ENCODE measurements around the gene DGKQ.
"Not testable (repeated sequence)": the region's sequence is repeated elsewhere in the genome, so short reads cannot be mapped to it uniquely, and the experiment has no call there.

The DGKQ gene

DNA sequence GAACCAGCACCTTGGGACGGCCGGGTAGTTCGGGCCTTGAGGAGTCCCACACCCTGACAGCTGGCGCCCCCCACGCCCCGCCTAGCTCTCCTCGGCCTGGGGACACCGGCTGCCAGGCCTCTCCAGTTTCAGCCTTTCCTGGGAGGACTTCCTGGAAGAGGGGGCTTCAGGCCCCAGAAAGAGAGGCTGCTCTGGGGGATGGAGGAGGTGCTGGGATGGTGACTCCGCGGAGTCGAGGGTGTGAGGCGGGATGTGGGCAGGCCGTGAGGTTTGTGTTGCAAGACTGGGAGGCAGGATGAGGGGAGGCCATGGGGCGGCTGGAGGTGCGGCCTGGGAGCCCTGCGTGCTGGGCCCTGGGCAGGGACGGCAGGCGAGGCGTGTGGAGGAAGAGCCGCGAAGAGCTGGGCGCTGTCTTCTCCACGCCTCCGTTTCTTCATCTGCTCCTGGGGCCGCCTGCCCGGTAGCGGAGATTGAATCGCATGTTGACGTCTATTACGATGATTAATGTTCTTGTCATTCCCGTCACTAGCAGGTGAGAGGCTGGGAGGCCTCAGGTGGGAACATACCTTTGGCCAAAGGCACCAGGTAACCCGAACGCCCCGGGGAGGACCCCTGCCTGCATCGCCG, 37.1 kb upstream of the DGKQ start:
- DNase-seq = no peak

DNA sequence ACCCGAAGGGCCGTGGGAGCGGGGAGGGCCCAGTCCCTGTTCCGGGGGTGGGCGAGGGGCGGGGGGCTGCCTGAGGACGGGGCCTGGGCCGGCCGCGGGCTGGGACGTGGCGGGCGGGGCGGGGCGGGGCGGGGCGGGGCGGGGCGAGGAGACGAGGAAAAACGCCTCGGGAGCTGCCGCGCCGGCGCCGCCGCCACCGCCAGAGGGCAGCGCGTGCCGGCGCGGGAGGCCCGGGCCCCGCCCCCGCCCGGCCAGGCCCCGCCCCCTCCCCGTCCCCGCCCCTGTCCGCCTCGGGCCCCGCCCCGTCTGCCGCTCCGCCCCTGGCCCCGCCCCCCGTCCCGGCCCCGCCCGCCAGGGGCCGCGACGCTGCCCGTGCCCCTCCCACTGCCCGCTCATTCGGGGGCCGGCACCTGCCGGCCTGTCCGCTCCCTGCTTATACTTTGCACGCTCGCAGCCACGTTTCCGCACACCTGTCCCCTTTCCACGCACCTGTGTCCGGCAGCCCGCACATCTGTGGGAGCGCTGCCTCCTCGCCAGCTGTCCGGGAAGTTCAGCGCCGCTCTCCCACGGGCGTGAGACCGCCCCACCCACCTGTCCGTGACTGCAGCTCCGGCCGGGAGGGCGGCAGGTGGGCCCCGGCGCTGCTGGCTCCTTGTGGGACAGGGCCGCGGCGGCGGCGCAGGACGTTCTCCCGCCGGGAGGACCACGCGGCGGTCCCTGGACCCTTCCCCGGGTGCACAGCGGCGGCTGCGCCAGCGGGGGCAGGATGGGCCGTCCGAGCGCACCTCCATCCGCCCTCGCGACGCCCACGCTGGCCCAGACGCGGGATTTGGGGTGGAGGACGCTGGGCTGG, 36.4 kb upstream of the DGKQ start:
- no peak for DNase-seq

DNA sequence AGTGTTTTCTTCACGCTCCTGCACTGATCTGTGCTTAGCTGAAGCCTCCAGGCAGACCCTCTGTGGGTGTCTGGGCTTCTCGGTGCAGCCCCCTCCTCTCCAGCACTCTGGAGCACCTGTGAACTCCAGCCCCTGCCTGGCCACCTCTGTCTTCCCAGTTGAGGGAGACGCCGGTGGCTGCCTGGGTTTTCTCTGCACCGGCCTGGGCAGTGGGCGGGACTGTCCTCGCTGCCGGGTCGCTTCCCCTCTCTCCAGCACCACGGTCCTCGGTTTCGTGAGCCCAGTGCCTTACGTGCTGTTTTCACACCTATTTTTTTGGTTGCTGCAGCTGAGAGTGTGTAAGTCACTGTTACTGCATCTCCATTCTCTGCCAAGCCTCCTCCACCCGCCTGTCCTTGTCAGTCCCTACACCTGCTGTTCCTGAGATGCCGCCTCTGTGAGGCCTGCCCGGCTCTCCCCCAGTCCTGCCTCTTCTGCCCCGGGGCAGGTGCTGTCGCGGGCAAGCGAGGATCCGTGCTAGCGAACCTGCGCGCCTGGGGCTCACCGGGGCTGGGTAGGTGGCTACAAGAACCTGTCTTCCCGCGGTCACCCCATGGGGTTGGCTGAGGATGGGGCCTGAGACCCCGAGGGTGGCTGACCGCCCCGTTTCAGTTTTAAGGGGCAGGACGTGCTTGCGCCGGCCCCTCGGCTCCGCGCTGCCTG, 35.6 kb upstream of the DGKQ start:
- DNase-seq = no peak

DNA sequence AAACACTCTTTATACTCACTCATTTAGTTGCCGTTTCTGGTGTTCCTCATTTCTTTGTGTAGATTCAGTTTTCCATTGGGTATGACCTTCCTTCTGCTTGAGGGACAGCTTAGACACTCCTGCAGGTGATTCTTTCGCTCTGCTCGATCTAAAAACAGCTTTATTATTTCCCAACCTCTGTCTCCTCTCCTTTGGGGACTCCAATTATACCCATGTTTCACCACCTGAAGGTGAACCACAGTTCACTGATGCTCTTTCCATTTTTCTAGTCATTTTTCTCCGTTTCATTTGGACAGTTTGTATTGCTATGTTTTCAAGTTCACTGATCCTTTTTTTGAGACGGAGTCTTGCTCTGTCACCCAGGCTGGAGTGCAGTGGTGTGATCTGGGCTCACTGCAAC, 33.5 kb upstream of the DGKQ start:
- DNase-seq = no peak

DNA sequence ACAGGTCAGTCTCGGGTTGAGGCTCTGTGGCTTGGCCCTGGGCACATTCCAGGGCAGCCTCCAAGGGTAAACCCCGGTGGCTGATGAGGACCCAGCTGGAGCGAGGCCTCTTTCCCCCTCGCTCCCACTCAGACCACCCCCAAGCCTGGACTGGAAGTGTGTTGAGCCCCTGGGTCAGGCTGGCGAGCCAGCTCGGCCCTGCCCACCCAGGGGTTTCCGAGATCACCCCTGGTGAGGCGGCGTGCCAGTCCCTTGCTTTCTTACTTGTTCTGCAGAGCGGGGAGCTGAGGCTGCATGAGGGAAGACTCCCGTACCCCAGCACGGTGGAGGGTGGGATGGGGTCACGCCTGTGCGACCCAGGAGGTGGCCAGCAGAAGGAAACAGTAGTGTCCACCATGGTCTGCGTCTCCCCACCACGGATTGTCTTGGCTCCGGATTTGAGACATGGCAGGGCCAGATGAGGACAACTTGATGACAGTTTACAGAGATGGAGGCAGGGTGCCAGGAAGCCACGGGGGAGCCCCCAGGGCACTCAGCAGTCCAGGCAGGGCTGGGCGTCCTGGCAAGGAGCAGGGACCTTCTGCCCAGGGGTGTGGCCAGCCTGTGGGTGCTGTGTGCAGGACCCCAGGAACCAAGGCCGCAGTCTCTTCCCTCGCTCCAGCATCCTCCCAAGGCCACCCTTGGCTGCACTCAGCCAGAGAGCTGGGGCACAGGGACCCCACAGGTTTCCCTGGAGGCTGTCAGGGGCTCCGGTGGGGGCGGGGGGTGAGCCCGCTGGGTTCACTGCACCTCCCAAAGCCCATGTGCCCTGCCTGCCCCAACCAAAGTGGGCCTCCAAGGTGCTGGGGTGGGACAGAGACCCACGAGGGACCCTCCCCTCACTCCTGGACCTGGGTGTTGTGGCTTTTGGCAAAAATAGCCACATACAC, 31.5 kb upstream of the DGKQ start:
- no peak for DNase-seq

DNA sequence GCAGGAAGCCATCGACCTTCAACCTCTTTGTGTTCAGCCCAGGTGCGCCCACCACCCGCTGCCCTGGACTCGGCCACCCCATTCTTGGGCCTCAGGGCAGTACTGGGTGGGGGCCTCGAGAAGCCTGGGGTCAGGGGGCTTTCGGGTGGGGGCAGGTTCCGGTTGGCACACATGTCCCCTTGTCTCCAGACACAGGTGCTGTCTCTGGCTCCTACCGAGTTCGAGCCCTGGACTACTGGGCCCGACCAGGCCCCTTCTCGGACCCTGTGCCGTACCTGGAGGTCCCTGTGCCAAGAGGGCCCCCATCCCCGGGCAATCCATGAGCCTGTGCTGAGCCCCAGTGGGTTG, 30.7 kb upstream of the DGKQ start:
- DNase-seq = no peak

DNA sequence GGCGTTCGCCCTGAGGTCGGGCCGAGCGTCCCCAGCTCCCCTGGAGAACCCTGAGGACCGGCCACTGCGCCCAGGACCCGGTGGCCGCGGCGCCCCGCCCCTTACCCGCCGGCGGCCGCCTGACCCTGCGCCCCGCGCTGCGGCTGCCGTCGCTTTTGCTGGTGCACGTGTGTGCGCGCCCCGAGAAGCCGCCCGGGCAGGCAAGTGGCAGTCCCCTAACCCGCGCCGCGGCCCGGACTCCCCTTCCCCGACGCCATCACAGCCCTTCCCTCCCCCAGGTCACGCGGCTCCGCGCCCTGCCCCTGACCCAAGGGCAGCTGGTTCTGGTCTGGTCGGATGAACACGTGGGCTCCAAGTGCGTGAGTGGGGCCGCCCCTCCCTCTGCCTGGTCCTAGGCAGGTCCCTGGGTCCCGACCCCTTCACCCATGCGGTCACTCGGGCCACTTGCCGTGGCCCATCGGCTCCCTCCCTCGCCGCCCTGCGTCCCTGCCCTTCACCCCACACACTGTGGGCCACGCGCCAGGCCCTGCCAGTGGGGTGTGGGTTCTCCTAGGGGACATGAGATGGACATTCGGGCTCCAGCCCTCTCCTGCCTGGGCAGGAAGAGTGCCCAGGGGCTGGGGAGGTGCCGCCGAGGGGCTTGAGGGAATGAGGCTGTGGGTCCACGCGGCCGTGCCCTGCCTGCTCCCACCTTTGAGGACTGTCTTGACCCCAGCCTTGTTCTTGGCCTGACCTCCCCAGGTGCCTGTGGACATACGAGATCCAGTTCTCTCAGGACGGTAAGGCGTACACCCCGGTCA, 30.1 kb upstream of the DGKQ start:
- no peak for DNase-seq

DNA sequence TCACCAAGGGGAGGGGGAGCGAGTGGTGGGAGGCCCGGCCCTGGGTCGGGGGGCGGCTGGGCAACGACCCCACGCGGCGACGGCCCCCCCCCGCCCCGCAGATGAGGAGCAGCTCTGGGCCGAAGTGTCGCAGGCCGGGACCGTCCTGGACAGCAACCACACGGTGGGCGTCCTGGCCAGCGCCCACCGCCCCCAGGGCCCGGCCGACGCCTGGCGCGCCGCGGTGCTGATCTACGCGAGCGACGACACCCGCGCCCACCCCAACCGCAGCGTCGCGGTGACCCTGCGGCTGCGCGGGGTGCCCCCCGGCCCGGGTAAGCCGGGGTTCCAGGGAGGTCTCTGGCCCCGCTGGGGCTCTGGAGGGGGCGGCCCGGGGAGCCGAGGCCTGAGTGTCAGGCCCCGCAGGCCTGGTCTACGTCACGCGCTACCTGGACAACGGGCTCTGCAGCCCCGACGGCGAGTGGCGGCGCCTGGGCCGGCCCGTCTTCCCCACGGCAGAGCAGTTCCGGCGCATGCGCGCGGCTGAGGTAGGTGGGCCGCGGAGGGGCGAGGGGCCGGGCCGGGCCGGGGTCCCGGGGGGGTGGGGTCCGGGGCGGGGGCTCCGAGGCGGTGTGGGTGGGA, 29.4 kb upstream of the DGKQ start:
- DNase-seq = no peak

DNA sequence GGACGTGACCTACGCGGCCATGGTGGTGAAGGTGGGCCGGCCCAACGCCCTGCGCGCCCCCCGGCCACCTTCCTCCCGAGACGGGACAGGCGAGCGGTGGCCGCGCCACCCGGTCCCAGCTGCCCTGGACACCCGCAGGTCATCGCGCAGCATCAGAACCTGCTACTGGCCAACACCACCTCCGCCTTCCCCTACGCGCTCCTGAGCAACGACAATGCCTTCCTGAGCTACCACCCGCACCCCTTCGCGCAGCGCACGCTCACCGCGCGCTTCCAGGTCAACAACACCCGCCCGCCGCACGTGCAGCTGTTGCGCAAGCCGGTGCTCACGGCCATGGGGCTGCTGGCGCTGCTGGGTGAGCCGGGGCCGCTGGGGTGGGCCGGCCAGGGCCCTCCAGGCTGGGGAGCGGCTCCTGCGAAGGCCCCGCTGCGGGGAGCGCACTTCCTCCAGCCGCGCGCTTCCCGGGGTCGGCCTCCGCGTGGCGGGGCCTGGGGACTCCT, 28.8 kb upstream of the DGKQ start:
- no peak for DNase-seq

DNA sequence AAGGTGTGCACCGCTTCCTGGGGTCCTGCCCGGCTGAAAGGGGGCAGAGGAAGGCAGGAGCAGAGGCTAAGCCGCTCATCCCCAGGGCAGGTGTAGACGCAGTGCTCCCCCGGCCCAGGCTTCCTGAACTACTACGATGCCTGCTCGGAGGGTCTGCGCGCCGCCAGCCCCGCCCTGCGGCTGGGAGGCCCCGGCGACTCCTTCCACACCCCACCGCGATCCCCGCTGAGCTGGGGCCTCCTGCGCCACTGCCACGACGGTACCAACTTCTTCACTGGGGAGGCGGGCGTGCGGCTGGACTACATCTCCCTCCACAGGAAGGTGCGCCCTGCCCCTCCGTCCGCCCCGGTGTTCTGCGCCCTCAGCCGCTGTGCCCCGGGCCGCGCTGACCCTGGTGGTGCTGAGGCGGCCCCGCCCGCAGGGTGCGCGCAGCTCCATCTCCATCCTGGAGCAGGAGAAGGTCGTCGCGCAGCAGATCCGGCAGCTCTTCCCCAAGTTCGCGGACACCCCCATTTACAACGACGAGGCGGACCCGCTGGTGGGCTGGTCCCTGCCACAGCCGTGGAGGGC, 28.3 kb upstream of the DGKQ start:
- DNase-seq = no peak

DNA sequence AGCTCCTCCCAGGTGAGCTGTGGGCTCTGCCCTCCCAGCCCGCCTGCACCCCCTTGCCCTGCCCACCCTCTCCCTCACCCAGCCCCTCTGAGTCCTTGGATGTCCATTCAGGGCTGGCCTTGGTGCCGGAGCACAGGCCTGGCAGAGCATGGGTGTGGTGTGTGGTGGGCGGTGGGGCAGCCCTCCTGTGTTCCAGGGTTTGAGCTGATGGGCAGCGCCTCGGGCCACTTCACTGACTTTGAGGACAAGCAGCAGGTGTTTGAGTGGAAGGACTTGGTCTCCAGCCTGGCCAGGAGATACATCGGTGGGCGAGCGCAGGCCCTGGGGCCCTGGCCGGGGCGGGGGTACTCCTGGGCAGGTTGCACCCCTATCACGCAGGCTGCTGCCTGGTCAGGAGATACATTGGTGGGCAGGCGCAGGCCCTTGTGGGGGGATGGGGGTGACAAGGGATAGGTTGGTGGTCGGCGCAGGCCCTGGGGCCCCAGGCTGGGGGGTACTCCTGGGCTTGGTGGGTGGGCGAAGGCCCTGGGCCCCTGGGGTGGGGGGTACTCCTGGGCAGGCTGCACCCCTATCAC, 27.4 kb upstream of the DGKQ start:
- no peak for DNase-seq

DNA sequence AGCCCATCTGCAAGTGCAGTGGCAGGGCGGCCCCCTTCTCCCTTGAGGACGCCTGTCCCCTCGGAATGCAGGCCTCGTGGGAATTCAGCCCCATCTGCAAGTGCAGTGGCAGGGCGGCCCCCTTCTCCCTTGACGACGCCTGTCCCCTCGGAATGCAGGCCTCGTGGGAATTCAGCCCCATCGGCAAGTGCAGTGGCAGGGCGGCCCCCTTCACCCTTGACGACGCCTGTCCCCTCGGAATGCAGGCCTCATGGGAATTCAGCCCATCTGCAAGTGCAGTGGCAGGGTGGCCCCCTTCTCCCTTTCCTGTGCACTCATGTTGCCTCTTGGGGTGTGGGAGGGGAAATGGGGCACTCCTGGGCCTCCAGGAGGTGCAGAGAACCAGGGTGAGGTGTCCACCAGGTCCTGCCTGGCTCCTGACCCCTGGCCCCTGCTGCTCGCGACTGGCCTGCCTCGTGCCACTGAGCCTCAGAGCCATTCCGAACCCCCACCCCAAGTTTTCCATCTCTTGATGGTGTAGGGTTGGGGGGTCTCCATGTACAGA, 26.6 kb upstream of the DGKQ start:
- no peak for DNase-seq

DNA sequence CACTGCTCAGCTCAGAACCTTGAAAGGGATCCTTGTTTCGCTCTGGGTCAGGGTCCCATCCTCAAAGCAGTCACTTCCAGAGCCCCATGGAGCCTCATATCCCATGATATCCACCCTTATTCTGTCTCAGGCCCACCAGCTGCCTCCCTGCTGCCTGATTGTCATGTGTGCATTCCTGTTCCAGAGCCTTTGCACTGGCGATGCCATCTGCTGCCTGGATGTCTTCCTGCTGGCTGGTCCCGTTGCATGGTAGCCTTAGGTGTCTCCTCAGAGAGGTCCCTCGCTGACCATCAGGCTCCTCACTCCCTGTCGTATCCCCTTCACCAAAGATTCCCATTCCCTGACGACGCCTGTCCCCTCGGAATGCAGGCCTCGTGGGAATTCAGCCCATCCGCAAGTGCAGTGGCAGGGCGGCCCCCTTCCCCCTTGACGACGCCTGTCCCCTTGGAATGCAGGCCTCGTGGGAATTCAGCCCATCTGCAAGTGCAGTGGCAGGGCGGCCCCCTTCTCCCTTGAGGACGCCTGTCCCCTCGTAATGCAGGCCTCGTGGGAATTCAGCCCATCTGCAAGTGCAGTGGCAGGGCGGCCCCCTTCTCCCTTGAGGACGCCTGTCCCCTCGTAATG, 26.0 kb upstream of the DGKQ start:
- not testable (repeated sequence) for DNase-seq

DNA sequence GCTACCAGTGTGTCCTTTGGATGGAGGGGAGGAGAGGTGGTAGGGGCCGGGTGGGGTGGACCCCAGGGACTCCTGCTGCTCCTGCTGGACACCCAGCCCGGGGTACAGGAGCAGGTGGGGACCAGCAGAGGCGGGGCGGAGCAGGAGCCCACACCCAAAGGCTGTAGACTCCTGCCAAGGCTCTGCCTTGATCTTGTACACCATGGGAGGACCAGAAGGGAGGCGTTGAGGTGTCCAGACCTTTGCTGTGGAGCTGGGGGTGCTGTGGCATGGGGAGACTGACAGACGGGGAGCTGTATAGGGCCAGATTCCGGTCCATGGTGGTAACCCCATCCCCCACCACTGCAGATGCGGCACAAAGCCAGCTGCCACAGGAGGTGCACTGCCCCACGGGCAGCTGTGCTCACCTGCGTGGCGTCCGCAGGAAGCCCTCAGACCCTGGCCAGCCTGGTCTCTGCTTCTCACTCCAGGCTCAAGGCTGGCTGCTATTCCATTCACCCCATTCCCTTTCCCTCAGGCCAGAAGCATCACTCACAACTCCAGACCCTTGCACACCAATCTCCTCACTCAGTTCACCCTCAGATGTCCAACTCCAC, 24.8 kb upstream of the DGKQ start:
- no peak for DNase-seq

DNA sequence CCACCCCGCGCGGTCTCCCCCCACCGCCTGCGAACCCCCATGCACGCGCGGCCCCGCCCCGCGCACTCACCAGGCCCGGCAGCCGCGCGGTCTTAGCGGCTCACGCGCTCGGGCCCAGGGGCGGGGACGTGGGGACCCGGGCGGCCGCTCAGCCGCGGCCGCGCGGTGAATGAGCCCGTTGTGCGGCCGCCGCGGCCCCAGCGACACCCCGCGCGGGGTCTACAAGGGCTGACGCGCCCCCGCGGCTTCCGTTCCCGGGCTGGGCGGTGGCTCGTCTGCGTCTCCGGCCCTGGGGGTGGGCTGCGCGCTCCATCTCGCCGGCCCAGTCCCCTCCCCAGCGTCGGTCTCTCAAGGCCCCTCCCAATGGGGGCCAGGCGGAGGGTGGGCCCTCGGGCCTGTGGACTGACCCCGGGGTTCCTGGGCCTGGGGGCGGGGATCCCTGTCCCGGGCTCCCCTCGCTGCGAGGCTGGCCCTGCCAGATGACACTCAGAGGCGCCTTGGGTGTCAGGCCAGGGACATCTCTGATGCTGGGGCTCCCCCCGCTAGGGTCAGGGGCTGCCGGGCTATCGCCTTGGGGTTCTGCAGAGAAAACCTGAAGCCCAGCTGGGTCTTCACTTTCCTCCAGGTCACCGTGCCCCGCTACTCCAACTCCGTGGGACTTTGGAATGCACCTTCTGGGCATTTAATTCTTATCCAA, 24.2 kb upstream of the DGKQ start:
- no peak for DNase-seq

DNA sequence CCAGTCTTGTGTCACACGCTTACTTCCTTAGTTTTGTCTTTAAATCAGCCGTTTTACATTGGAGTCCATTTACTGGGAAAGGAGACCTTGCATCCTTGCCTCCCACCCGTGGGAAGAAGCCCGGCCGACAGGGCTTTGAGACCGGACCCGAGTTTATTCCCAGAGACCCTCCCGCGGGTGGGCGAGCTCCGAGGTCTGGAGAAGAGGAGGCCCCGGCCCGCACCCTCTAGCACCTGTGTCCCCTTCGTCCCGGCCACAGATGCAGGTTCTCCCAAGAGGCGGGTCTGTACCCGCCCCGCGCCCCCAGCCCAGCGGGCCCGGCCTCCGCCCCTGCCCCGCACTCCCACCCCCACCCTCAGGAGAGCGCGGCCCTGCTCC, 23.6 kb upstream of the DGKQ start:
- no peak for DNase-seq

DNA sequence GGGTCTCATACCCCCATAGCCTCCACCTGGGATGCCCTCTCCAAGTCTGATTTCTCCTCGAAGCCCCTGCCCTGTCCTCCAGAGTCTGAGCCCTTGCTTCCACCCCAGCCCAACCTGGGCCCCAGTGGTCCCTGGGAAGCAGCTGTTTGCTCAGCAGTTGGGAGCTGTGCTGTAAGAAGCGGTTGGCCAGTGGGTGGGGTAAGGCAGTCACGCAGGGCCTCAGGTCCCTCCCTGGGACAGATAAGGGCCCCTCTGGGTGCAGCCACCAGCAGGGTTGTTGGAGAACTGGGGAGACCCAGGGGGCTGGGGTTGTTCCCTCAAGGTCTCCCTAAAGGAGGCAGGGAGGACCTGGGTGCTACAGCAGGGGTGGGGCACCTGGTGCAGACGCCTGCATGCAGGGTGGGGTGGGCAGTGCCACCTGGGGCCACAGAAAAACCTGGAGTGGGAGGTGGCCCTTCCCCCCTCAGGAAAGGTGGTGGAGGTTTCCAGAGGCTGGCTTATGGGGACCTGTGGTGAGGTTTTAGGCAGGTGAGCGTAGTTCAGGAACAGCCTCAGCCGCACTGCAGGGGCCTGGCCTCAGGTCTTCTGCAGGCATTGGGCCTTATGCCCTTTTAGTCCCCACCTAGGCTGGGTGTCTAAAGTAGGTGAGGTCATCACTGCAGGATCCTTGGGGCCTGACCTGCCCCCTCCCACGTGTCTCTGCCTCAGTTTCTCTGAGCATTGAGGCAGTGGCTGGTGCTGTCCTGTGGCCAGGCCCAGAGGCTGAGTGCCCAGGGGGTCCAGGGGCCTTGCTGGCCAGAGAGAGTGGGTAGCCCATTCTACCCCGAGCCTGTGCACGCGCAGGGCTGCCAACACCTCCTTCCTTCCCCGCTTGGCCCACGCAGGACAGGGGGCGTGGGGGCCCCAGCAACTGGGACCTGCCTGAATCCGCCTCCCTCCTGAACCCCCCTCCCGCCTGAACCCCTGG, 22.9 kb upstream of the DGKQ start:
- DNase-seq = no peak
